AG04450 (cell line): ENCODE data around the gene CLCA2. TPM values are rescaled to one million over a fixed set of nuclear protein-coding genes. Genes with fewer than 3 reads are reported as not detected.

Experiments used
- CTCF ChIA-PET: fragments of 300-600, 350-600 bp; formaldehyde crosslinking; extraction: SDS; loops from one replicate; lab custom pipeline; 2022; ENCODE audit warnings: antibody characterized with exemption, inconsistent platforms; lab: Charles Lee
- POLR2A ChIA-PET: fragments of 350-600 bp; formaldehyde crosslinking; extraction: SDS; loops from one replicate; lab custom pipeline; 2021; ENCODE audit warnings: antibody characterized with exemption, inconsistent platforms; lab: Yijun Ruan, JAX
- DNase-seq: peaks from one replicate; pipeline ENCODE4 v3.0.0-alpha.2; 2011; ENCODE audit warnings: low read depth, low spot score
- H3K27ac ChIP-seq: one replicate; pipeline ENCODE4 v1.5.1; 2012; ENCODE audit warnings: low read depth, low read length, control low read depth
- H3K27me3 ChIP-seq: one replicate; pipeline ENCODE4 v1.6.0; 2012; ENCODE audit warnings: low read length; ENCODE audit not compliant: control insufficient read depth, insufficient read depth
- H3K4me3 ChIP-seq: 2 replicates; pipeline ENCODE4 v1.5.1; 2011; ENCODE audit warnings: mild to moderate bottlenecking, low read depth, low read length, control low read depth
- H3K9me3 ChIP-seq: 2 replicates; pipeline ENCODE4 v1.5.1; 2012; ENCODE audit warnings: low read length; ENCODE audit not compliant: control insufficient read depth, insufficient read depth
- CTCF ChIP-seq: IDR thresholded peaks from 2 replicates; pipeline ENCODE4 v1.5.1; 2011; ENCODE audit warnings: low read depth, low read length, control low read depth, inconsistent platforms
- polyA plus RNA-seq: library from polyadenylated mRNA; depleted of rRNA; stranded (reverse); fragments of >200 nt; gene quantifications from 2 replicates; pipeline ENCODE4 v1.2.3, GENCODE V29; 2011; rRNA removed

Gene CLCA2
- polyA plus RNA-seq, 1 experiment, result 0.60 TPM

GRCh38 chr1:86504137-86504479, 80.1 kb downstream of the CLCA2 start:
- Histone ChIP-seq H3K27me3 (peaks cover 8% of the 10 kb centered on the region), H3K4me3 (peak overlapping the region; percentile 42), H3K27ac (no peak overlapping the region), H3K9me3 (no peaks in the 10 kb centered on the region)
- ChIA-PET POLR2A (no interaction called here), CTCF (interaction anchor here (0.6 to 3.5 kb wide), 7 partner anchors 12 to 200 kb away, joined by 3 to 36 read pairs (median 4); partner anchors contain the start of genes ODF2L and SH3GLB1)
- DNase-seq, result no peak
- TF ChIP-seq CTCF, result no peak

- DNase-seq, result no peak
- H3K27ac ChIP-seq, result no peak overlapping the region
- H3K27me3 ChIP-seq, result peaks cover 8% of the 10 kb centered on the region
- no peak overlapping the region for H3K4me3 ChIP-seq
- POLR2A ChIA-PET, result interaction anchor here (0.5 kb wide), 1 partner anchor 111 kb away, joined by 3 read pairs; no protein-coding TSS in a partner anchor
- H3K9me3 ChIP-seq, result no peaks in the 10 kb centered on the region
- no peak for TF ChIP-seq CTCF
- CTCF ChIA-PET, result interaction anchor here (0.9 to 3.5 kb wide), 8 partner anchors 13 to 335 kb away, joined by 3 to 36 read pairs (median 4); partner anchors contain the start of gene SH3GLB1
Measured at GRCh38 chr1:86504895-86505563, 81.1 kb downstream of the CLCA2 start.

GRCh38 chr1:86505564-86505902, 81.6 kb downstream of the CLCA2 start:
- Histone ChIP-seq H3K4me3 (no peak overlapping the region), H3K27ac (no peak overlapping the region)

More at GRCh38 chr1:86505564-86505902, 81.6 kb downstream of the CLCA2 start:
- Histone ChIP-seq H3K27me3 (peaks cover 8% of the 10 kb centered on the region), H3K9me3 (no peaks in the 10 kb centered on the region)
- ChIA-PET POLR2A (no interaction called here), CTCF (interaction anchor here (1.1 to 3.5 kb wide), 5 partner anchors 13 to 335 kb away, joined by 3 to 36 read pairs (median 7); partner anchors contain the start of gene SH3GLB1)
- no peak for TF ChIP-seq CTCF
- no peak for DNase-seq

Other genes starting within 250 kb of the CLCA2 start
- gene ODF2L, start 27.8 kb upstream of the CLCA2 start, polyA plus RNA-seq, result 14.6 and 25.6 TPM in 2 replicates
- not detected in 2 replicates for gene CLCA1, start 44.8 kb downstream of the CLCA2 start, polyA plus RNA-seq
- not detected in 2 replicates for gene CLCA4, start 122.9 kb downstream of the CLCA2 start, polyA plus RNA-seq